Nucleus accumbens (tissue), 56 donors: ENCODE results near the gene RAD54L.
"Not testable (repeated sequence)": the region's sequence is repeated elsewhere in the genome, so short reads cannot be mapped to it uniquely, and the experiment has no call there.

Experiments
- DNase-seq, 56 donors: peaks; one replicate each; lab custom pipeline; 2025; lab: John Stamatoyannopoulos, UW

Gene RAD54L

GRCh38 chr1:46247436-46248121, at the start of gene RAD54L:
RAD54L (plus strand) TSS chr1:46247763; CDS start chr1:46248406, 643 bp downstream.
- DNase-seq = peak; percentile 71 to 99 (median 94)

GRCh38 chr1:46197964-46198811, 49.4 kb upstream of the RAD54L start, which contains the start of gene POMGNT1:
POMGNT1 (minus strand) TSS chr1:46198434; CDS start chr1:46197821, 613 bp downstream.
- DNase-seq = peak in 42 of 56 donors; percentile 24 to 81 (median 55)

GRCh38 chr1:46199233-46199749, 48.3 kb upstream of the RAD54L start:
- DNase-seq = no peak

- DNase-seq = peak in 7 of 56 donors; percentile 10 to 61 (median 45)
These were observed 43.7 kb upstream of the RAD54L start for GRCh38 chr1:46203738-46204405.

GRCh38 chr1:46204406-46204742, 43.2 kb upstream of the RAD54L start:
- DNase-seq = peak in 24 of 56 donors; percentile 15 to 54 (median 30)

- DNase-seq = no peak
These were observed 42.4 kb upstream of the RAD54L start for GRCh38 chr1:46205141-46205540.

GRCh38 chr1:46205791-46206190, 41.8 kb upstream of the RAD54L start:
- DNase-seq = peak in 6 of 56 donors; percentile 8 to 44 (median 23)

- no peak for DNase-seq
These were observed 41.2 kb upstream of the RAD54L start for GRCh38 chr1:46206399-46206798.

GRCh38 chr1:46210561-46210960, 37.0 kb upstream of the RAD54L start:
- no peak for DNase-seq

- no peak for DNase-seq
These were observed 36.5 kb upstream of the RAD54L start for GRCh38 chr1:46211051-46211450.

GRCh38 chr1:46215504-46215903, 32.1 kb upstream of the RAD54L start:
- no peak for DNase-seq

GRCh38 chr1:46218443-46218842, 29.1 kb upstream of the RAD54L start:
- no peak for DNase-seq

- peak in 8 of 56 donors; percentile 6 to 38 (median 17) for DNase-seq
These were observed 27.7 kb upstream of the RAD54L start for GRCh38 chr1:46219551-46220520.

GRCh38 chr1:46220808-46221207, 26.8 kb upstream of the RAD54L start:
- no peak for DNase-seq

- DNase-seq = peak in 53 of 56 donors; percentile 40 to 91 (median 77)
These were observed 25.8 kb upstream of the RAD54L start for GRCh38 chr1:46221749-46222148.

- DNase-seq = not testable (repeated sequence)
These were observed 24.5 kb upstream of the RAD54L start for GRCh38 chr1:46223055-46223454.

- peak in 46 of 56 donors; percentile 19 to 87 (median 59) for DNase-seq
These were observed 24.1 kb upstream of the RAD54L start for GRCh38 chr1:46223472-46223943.

GRCh38 chr1:46224966-46225365, 22.6 kb upstream of the RAD54L start:
- peak in 12 of 56 donors; percentile 4 to 46 (median 14) for DNase-seq

GRCh38 chr1:46231231-46231630, 16.3 kb upstream of the RAD54L start:
- DNase-seq = not testable (repeated sequence)
